GM18907 (cell line): ENCODE results near the gene PITPNM3.
"Not testable (repeated sequence)": the region's sequence is repeated elsewhere in the genome, so short reads cannot be mapped to it uniquely, and the experiment has no call there.

Experiments used
- ATAC-seq: cut with Tn5 transposase; IDR thresholded peaks from one replicate; pipeline ENCODE4 v1.9.1; 2021; ENCODE audit warnings: mild to moderate bottlenecking, moderate library complexity; ENCODE audit not compliant: unreplicated experiment

The PITPNM3 gene

DNA sequence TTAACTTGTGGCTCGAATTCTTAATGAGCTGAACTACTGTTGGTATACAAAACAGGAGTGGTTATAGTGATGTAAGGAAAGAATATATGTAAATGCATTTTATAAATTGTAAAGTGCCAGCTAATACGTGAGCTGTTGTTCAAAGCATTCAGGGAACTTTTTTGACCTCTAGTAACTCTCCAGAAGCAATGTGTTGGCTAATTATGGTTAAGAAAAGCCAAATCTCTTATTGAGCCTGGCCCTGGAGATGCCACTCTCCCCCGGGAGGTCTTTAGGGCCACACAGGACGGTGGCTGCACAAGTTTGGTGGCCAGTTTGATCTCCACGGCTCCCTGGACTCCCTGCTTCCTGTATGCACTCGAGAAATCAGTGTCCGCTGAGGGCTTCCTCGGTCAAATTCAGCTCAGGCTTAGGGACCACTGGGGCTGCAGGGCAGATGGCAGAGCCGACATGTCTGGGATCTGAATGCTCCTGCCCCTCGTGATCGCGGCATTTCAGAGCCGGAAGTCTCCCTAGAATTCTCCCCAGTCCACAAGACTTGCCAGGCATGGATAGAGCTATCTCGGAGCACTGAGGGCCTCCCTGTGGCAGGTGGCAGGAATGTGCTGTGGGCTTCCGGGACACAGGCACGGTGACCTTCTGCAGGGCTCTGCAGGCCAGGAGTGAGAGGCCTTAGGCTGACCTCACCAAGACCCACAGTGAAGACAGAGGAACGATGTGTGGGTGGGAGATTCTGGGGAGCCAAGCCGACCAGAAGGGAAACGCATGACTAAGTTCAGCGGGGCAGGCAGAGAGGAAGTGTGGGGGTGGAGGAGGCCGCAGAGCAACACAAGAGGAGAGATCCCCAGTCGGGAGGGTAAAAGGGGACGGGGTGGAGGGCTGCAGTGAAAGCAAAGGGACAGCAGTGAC is 18.6 kb upstream of the PITPNM3 start:
- no peak for ATAC-seq

DNA sequence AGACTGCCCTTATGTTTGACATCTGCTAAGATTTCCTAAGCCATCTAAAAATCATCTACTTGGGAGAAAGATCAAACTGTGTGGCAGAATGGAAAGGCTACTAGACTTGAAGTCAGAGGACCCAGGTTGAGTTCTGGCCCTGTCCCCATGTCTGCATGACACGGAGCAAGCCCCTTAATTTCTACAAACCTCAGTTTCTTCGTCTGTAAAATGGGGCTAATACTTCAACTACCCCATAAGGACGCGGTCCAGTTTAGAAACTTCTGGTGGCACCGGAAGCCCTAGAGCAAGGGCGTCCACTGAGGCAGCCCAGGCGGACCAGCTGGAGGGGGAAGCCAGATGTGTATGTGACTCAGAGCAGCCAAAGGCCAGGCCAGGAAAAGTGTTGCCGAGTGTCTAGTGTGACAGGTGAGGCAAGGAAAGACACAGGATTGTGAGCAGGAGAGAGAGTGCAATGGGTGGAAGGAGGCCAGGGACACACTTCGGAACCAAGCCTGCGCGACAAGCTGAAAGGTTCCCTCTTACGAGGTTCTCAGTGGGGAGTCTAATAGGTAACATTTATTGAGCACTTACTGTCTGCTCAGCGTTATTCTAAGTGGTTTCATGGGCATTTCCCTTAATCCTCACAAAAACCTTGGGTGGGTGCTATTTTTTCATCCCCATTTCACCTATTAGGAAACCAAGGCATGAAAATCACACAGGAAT is 17.8 kb upstream of the PITPNM3 start:
- no peak for ATAC-seq

DNA sequence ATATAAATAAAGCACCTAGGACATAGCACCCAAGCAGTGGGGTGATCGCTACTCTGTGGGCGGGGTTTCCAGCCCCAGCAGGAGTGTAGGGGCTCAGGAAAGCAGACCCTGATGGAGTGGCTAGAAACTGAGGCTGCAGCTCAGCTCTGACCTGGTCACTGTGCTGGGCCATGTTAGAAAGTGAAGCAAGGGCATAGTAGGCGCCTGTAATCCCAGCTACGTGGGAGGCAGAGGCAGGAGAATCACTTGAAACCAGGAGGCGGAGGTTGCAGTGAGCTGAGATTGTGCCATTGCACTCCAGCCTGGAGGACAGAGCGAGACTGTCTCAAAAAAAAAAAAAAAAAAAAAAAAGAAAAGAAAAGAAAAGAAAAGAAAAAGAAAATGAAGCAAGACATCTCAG is 17.1 kb upstream of the PITPNM3 start:
- ATAC-seq = not testable (repeated sequence)

DNA sequence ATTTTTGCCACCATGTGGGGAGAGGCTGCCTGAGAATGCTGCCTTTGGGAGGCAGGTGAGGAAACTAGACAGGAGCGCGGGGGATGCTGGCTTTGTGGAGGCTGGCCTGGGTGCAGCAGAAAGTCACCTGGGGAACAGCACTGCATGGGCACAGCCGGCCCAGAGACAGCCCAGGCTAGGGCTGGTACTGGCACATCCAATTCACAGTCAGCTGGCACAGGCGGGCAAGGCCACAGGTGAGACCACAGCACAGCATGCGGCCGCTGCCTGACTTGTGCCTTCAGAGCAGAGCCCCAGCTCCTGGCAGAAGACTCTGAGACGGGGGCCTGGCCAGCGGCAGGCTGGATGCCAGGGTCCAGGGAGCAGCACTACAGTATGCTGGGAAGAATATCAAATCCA is 16.6 kb upstream of the PITPNM3 start:
- ATAC-seq = no peak

DNA sequence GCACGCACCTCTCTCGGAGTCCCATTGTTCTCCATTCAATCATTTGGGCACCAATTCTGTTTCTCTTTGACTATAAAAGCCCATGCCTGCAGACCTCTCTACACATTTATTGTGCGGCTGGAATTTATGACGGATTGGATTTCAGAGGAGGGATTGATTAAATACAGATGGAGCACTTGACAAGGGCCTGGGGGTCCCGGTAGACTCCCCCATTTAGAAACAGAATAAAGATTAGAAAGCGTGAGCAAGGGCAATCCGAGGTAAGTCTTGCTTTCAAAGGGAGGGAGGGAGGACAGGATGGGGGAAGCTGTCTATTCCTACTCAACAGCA is 15.1 kb upstream of the PITPNM3 start:
- no peak for ATAC-seq

DNA sequence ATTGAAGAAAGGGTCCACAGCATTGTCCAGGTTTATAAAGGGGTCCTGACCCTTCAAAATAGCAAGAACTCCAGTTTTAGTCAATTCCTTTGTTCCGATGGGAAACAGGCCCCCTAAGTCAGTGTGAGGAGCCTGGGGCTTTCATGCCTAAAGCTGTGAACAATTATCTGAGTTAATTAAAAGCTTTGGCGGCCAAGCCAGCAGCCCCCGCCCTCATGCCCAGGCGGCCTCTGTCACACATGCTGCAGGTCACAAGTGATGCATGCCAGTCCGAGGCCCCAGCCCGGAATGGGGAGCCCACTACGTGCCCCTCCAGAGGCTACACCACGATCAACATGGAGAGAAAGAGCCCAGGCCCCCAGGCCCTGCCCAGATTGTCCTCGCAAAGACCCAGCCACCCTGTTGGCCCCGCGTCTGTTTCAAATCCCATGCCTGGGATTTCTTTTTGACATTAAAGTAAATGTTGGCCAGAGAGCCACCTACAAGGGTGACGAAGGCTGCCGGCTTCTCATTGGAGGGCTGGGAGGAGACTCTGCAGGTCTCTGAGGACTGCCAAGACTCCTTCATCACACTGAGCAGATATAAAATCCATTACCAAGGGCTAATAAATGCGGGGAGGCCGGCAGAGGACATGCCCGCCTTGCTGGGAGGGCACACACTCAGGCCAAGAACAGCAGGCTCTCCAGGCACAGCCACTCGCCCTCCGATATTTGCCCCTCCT is 14.5 kb upstream of the PITPNM3 start:
- no peak for ATAC-seq

DNA sequence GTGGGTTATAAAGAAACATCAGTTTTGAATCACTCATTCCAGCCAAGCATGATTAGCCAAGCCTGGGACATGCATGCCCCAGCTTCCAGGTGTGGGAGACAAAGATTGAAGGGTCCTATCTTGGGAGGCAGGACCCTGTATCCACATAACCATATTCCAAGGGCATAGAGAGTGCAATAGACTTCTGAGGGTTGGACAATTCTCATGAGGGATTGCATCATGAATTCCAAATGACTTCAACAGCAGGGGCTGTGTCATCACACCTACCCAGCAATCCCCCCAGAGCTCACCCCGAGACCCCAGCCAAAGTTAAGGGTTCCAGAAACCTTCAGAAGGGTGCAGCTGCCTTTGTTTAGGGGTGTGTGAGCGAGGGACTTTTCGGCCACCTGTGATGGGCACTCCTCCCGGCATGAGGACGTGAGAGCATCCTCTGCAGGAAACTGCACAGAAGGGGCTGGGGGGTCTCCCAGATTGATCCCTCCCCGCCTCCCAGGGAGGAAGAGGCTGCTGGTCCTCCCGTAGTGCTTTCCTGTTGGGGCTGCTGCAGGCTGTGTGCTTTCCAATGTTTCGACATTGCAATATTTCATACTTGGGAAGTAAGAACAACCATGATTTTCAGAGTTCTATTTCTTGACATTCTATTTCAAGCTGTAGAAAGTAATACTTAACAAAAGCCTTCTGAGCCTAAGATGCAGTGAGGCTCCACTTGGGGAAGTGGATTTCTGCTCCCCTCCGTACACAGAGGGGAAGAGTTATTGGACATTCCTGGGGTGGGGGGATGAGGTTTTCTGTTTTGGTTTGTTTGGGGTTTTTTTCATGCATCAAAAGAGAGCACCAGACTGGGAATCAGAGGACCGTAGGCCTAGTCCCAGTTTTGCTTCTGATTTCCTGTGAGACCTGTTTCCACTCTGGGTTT is 13.3 kb upstream of the PITPNM3 start:
- ATAC-seq = no peak

DNA sequence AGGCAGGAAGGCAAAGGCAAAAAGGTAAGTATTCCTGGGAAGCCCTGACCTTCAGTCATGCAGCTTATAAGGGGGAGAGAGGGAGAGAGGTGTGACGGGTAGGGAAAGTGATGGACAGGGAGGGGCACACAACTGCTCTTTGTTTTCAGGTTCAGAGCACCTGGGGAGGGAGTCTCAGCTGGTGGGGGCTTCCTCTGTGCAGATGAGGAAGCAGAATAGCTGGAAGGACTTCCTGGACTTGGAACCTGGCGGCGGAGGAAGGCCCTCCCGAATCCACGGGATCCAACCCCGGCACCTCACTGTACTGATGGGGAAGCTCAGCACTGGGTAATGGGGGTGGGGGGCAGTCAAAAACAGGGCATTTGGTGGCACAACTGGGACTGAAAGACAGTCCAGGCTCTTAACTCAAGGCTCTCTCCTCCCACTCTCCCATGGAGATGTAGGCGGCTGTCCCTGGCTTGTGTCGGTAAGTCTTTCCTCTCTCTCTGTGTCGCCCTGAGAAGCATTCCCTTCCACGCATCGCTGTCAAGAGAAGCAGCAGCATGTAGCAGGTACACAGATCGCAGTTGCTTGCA is 11.9 kb upstream of the PITPNM3 start:
- no peak for ATAC-seq

DNA sequence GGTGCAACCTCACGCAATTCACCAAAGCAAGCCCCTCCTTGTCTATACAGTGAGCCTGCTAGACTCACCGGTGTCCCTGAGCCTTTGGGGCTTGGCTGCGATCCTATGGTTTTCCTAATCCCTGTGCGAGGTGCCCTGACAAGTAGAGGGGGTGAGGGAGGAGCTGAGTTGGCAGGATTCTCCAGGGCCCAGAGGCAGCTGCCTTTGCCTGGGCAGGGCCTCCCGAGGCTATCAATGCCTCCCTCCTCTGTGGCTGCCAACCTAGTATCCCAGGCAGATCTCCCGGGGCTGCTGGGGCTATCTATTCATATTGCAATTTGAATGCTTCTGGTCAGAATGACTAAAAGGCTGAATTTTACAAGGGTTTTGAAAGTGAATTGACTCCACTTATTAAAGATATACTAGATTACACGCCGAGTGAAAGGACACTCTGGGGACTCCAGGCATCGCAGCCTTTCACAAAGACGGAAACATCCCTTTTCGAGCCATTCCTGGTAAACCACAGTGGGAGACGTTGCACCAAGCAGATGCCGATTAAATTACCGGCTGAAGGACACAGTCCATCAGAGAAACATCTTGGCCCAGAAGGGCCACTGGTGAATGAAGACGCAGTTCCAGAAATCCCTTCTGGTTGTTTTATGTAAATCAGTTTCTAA is 11.3 kb upstream of the PITPNM3 start:
- no peak for ATAC-seq

DNA sequence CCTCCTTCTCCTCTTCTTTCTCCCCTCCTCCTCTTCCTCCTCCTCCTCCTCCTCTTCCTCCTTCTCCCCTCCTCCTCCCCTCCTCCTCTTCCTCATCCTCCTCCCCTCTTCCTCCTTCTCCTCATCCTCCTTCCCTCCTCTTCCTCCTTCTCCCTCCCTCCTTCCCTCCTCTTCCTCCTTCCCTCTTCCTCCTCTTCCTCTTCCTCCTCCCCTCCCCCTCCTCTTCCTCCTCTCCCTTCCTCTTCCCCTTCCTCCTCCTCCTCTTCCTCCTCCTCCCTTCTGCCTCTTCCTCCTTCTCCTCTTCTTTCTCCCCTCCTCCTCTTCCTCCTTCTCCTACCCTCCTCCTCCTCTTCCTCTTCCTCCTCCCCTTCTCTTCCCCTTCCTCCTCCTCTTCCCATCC is 5.1 kb upstream of the PITPNM3 start:
- no peak for ATAC-seq

DNA sequence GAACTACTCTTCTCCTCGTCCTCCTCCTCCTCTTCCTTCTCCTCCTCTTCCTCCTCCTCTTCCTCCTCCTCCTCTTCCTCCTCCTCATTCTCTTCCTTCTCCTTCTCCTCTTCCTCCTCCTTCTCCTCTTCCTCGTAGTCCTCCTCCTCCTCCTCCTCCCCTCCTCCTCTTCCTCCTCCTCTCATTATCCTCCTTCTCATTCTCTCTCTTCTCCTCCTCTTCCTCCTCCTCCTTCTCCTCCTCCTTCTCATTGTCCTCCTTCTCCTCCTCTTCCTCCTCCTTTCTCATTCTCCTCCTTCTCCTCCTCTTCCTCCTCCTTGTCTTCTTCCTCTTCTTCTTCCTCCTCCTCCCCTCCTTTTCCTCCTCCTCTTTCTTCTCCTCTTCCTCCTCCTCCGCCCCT is 4.1 kb upstream of the PITPNM3 start:
- no peak for ATAC-seq

DNA sequence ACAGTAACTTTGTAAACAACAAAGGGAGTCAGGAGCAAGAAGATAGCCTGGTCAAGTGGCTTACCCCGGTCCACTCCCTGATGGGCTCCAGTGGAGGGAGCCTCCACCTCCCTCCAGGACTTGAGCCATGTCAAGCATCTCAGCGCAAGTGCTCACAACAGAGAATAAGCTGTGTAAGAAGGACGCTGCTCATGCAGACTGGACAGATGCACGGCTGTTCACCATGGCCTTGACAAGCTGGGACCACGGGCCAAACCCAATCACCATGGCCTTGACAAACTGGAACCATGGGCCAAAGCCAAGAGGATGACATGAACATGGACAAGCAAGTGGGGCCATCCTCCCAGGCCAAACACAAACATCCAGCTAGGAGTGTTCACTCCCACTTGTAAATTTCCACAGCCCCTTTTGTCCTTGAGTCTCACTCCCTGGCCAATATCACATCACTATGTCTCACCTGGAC is 3.4 kb upstream of the PITPNM3 start:
- no peak for ATAC-seq

DNA sequence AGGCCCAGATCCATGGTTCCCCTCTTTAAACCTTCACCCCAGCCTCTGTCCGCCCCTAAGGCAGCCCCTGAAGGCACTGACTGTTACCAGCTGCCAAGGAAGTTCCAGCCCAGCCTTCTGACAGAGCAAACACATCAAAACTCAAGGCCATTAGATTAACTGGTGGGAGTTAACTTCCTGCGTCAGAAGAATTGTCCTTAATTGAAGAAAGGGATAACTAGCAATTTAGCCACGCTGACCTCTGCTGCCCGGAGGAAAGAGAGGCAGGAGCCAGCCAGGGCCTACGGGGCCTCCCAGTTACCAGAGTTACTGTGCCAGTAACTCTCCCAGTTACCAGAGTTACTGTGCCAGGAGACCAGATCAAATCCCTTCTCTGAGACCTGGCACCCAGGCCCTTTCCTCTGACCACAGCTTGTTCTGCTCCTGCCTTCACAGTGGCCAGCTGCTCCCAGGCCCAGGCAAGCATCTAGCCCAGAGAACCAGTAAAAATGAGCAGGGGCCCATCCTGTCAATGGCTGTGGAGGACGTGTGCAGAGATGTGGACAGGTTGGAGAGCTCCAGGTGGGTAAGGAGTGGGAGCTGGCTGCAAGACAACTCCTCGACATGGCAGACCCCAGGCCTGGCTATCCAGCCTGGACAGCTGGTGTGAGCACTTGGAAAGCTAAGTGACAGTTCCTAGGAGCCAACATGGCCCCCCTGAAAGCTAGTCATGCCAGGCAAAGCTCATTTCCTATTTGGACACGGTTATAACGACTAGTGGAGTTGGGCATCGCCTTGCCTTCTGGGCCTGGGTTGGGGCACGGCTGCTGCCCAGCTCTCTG is 2.8 kb upstream of the PITPNM3 start:
- no peak for ATAC-seq

DNA sequence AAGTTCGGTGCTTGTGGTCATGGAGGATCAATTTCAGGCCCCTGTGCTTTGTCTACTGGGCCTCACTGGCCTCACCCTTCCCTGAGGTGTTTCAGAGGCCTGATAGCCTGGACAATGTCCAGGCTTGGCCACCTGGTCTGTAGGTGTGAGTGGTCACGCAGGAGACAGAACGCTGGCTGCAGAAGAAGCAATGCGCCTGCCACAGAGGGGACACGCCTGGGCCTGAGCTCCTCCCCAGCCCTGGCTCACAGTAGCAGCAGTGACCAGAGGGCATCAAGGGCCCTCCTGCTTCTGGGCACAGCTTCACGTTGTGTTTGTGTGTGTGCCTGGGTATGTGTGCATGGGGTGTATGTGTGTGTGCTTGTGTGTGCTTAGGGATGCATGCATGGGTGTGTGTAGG is 1.9 kb upstream of the PITPNM3 start:
- no peak for ATAC-seq

DNA sequence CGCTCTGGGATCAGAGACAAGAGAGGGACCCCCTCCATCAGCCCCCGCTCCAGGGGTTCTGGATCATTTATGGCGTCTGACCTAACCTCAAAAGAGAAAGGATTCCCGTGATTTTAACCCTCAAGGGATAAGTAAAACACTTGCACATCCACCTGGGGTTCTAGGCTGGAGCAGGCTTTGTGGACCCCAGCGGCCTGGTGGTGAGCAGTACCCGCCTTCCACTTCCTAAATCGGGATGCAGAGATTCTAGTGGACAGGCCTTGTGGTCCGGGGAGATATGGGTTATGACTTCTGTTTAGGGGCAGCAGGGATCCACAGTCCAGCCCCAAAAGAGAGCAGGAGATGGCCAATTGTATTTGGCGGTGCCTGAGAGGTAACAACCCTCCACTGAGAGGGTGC is 684 bp upstream of the PITPNM3 start:
- ATAC-seq = no peak

DNA sequence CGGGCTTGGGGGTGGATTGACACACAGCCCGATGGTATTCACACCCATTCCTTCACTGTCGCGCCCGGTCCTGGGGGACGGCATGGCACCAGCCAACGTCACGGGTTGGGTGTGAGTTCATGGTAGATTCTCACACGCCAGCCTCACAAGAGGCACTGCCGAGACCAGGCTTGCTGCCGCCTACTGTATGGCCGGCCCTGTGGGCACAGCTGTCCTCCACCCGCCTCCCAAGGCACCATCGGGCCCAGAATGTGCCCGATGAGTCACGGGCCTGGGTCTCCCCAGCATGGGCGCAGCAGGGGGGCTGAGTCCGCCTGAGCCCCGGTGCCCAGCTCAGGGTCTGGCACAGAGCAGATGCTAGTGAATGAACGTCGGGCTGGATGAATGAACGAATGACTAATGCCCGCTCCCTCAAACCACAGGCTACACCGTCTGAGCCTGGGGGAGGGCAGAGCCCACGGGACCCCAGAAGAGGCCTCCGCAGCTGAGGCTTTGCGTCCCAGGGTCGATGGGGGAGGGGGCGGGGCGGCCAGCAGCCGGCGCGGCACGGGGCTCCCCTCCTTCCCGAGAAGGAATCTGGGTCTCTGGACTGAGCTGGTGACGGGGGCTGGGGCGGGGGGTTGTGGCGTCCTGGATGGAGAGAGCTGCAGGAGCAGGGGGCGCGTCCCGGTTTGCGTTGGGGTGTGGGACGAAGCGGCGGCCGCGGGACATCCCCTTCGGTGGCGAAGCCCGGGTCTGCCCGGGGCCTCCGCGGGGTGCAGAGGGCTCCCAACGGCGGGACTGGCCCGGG is 829 bp downstream of the PITPNM3 start:
- ATAC-seq = no peak

DNA sequence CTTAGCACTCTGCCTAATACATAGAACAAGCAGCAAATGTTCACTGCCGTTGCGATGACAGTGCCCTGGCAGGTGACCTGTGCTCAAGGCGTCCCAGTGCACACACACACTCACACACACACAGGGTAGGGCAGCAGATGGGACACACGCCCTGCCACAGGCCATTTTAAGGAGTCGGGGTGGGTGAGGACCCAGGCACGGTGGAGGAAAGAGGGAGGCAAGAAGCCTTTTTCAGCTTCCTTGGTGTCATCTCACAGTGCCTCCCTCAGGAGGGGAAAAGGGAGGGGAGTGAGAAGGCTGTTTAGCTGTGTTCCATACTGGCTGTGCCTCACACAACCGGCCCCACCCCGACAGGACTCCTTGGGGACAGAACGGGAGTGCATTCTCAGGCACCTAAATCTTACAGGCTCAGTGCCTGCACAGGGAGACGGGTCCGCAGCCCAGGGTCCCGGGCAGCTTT is 1.5 kb downstream of the PITPNM3 start:
- no peak for ATAC-seq

DNA sequence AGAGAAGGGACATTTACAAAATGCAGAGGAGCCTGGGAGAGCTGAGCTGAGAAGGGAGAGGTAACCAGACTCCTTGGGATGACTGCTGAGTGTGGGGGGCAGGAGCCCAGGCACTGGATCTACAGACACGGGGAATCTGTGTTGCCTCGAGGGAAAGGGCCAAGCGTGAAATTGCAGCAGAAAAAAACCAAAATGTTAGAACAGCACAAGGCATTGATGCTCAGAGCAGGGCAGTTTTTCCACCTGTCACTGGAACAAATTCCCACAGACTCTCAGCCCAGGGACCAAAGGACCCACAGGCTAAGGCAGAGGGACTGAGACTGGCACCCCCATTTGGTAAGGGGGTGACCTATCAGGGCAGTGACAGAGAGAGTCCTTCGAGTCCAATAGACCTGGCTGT is 2.0 kb downstream of the PITPNM3 start:
- no peak for ATAC-seq
